Vagina (tissue), 2 donors: ENCODE results near the gene OR2AK2.

Experiments
- CTCF ChIP-seq, 3 experiments: fragments of 450-650 bp in 2 of 3; fragments of 200-600 bp in 1 of 3; sonication (generic) in 1 of 3; IDR thresholded peaks; one replicate each; pipeline ENCODE4 v1.5.1; 2017 to 2019; ENCODE audit warnings: antibody characterized with exemption in 3 of 3, mild to moderate bottlenecking in 2 of 3, moderate library complexity in 2 of 3
- POLR2A ChIP-seq, 2 donors: fragments of 450-650 bp; IDR thresholded peaks; one replicate each; pipeline ENCODE4 v1.6.1; 2017; ENCODE audit warnings: antibody characterized with exemption in 2 of 2, mild to moderate bottlenecking in 2 of 2, moderate library complexity in 2 of 2

- TF ChIP-seq POLR2A (IDR thresholded peaks at IDR 0.05) (no peak), CTCF (IDR thresholded peaks at IDR 0.05) (no peak)
Observed at GRCh38 chr1:247966532-247967204, 1.6 kb downstream of the OR2AK2 start.
